ENCODE measurements around the gene SCAI.
"Not testable (repeated sequence)": the region's sequence is repeated elsewhere in the genome, so short reads cannot be mapped to it uniquely, and the experiment has no call there.

Gene SCAI

DNA sequence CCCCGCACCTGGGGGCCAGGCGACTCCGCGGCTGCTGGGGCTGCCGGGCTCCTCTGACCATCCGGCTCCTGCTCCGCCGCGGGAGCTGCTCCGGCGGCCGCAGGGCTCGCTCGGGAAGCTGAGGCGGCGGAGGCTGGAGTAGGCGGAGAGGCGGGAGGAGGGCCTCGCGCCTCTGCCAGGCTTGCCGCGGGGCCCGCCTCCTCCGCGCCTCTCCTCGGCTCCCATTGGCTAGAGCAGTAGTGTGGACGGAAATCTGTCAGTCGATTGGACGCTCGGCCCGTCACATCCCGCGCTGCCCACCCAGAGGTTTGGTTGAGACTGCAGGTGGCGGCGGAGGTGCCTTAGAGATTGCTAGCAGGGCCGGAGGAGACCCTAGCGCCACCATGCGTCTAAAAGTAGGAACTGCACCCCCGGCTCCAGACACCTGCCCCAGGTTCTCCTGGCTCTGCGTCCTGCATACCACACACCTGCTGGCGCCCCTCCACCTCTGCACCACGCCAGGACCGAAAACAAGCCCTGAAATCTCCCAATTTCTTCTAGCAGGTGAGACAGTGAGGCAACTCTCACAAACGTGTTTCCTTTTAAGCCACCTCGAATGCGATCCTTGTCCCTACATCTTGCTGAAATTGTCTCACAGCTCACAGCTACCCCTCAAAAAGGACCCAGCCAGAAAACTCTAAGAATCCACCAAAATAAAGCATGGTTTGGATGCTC, at the start of gene SCAI:
SCAI (minus strand) TSS at position 152 of the 714 bp plus-strand sequence; CDS start at position 61, 91 bp downstream.
- DNase-seq (ENCODE audit: low read depth in 3 of 3, low spot score in 1 of 3): peak; percentile 91 to 98 (median 97)

DNA sequence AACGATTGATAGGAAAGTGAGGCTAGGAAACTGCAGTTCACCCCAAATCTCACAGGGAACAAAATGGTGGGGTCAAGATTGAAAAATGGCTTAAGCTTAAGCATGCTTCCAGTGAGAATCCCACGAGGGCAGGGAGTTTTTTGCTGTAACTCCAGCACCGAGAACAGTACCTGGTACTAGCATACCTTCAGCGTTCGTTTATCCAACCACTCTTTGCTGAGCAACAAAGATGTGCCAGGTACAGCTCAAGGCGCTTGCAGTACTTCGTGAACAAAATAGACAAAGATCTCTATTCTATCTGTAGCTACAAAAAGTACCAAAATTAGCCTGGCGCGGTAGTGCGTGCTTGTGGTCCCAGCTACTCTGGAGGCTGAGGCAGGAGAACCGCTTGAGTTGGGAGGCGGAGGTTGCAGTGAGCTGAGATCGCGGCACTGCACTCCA, 47.1 kb upstream of the SCAI start:
- DNase-seq (ENCODE audit: low read depth in 3 of 3, low spot score in 1 of 3): no peak

DNA sequence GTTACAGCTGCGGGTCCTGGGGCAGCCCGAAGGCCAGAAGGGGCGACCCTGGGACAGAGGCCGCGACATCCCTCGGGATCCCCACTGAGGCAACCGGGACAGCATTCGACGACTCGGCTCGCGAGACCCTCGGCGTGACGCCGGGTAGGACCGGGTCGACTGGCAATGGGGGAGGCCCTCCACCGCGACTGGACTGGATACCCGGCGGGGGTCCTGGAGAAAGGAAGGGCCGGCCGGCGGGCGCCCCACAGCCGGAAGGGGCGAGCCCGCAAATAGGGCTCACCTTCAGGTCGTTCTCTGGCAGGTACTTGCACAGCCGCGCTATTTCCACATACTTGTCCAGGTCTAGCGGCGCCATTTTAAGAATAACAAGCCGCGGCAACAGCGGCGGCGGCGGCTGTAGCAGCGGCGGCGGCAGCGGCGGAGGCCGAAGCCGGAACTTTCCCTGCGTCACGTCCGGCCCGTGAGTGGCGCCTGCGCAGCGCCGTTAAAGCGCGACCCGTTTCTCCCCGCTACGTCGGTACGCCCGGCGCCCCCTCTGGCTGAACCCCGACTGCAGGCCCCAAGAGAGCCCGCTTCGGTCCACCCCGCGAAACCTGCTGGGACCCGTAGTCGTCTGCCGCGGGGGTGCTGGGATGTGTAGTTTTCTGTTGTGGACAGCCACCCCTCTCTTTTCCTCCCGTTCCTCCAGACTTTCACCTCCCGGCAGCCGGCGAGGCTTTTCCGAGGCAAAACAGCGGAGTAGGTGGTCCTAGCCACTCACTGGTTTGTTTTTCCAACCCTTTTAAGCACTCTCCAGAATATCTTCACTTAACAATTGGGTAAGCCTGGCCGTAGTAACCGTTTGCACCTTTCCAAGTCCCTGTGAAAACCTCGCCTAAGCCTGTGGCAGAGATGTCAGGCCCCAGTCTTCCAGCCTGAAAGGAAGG, 46.3 kb upstream of the SCAI start, which contains the start of gene PPP6C:
PPP6C (minus strand) TSS at position 443 of the 929 bp plus-strand sequence; CDS start at position 358, 85 bp downstream.
- DNase-seq (ENCODE audit: low read depth in 3 of 3, low spot score in 1 of 3): peak; percentile 90 to 94 (median 92)

DNA sequence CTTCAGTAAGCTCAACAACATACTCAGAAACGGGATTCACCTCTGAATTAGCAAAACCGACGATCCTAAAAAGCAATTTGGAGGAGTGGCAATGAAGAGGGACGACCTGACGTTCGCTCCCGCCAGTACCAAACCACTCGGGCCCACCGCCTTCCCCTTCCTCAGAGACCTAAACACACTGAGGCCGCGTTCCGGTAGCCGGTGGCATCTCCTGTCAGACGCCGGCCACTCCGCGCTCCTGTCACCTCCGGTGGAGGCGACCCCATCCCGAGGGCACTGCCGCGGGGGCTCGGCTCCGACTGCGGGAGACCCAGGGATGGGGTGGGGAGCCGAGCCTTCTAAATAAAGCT, 45.7 kb upstream of the SCAI start:
- DNase-seq (ENCODE audit: low read depth in 3 of 3, low spot score in 1 of 3): peak in 1 of 3 donors; percentile 14

DNA sequence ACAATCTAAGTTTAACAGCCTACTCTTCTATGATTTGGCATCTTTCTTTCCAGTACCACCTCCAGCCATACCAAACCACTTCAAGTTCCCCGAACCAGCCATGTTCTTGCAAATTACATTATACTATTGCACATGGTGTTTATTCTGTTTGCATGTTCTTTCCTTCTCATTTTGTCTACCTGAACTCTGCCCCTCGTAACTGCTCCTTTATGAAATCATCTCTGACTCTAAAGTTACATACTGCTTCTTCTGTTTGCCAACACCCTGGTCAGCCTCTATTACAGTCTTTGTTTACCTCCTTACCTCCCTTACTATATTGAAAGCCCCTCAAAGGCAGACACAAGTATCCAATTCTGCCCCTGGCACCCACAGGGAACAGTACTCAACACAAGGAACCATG, 40.2 kb upstream of the SCAI start:
- no peak for DNase-seq (ENCODE audit: low read depth in 3 of 3, low spot score in 1 of 3)

DNA sequence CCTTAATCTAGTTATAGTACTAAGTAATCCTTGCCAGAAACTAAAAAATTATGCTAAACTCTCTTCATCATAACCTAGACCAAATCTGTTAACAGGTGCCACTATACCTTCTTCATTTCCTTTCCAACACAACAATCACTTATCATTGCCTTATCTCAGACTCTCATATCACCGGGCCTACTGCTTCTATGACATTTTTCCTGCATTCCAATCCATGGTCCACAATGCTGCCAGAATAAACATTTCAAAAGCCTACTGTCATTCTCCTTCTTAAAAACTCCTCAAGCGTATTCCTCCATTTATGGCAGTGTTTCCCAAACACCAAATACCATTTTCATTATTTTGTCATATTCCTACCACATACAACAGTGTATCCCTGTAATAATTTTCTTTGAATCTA, 39.7 kb upstream of the SCAI start:
- no peak for DNase-seq (ENCODE audit: low read depth in 3 of 3, low spot score in 1 of 3)

DNA sequence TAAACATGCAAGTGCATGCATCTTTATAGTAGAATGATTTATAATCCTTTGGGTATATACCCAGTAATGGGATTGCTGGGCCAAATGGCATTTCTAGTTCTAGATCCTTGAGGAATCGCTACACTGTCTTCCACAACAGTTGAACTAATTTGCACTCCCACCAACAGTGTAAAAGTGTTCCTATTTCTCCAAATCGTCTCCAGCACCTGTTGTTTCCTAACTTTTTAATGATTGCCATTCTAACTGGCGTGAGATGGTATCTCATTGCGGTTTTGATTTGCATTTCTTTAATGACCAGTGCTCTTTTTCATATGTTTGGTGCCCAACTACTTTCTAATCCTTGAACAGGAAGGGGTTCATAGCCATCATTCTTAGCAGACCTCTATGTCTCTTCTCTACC, 38.4 kb upstream of the SCAI start:
- not testable (repeated sequence) for DNase-seq (ENCODE audit: low read depth in 3 of 3, low spot score in 1 of 3)

DNA sequence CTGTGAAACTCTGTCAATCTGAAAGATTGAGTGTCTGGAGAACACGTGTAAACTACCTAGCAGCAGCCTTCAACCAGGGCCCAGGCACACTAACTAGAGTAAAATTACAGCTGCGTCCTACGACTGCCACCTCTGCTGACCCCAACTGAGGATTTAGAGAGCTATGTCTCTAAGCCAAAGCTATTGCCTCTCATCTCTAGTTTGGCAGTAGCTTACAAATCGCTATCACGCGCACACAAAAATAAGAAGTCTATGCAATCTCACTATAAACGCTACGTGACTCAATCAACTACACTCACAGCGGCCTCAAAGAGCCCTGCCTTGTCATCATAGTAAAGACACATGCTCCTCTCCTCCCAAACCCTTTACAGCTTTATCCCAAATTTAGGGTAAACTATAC, 37.5 kb upstream of the SCAI start:
- no peak for DNase-seq (ENCODE audit: low read depth in 3 of 3, low spot score in 1 of 3)

DNA sequence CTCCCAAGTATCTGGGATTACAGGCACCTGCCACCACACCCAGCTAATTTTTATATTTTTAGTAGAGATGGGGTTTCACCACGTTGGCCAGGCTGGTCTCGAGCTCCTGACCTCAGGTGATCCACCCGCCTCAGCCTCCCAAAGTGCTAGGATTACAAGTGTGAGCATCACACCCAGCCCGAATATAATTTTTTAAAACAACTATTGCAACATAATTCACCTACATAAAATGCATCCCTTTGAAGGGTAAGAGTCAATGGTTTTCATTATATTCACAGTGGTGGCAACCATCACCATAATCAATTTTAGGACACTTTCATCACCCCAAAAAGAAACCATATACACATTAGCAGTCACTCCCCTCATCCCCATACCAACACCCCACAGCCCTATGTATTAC, 36.4 kb upstream of the SCAI start:
- not testable (repeated sequence) for DNase-seq (ENCODE audit: low read depth in 3 of 3, low spot score in 1 of 3)

DNA sequence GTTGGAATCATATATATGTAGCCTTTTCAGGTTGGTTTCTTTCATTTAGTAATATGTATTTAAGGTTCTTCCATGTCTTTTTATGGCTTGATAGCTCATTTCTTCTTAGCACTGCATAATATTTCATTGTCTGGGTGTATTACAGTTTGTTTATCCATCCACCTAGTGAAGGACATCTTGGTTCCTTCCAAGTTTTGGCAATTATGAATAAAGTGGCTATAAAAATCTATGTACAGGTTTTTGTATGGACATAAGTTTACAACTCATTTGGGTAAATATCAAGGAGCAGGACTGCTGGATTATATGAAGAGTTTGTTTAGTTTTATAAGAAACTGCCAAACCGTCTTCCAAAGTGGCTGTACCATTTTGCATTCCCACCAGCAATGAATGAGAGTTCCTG, 34.6 kb upstream of the SCAI start:
- DNase-seq (ENCODE audit: low read depth in 3 of 3, low spot score in 1 of 3): no peak

DNA sequence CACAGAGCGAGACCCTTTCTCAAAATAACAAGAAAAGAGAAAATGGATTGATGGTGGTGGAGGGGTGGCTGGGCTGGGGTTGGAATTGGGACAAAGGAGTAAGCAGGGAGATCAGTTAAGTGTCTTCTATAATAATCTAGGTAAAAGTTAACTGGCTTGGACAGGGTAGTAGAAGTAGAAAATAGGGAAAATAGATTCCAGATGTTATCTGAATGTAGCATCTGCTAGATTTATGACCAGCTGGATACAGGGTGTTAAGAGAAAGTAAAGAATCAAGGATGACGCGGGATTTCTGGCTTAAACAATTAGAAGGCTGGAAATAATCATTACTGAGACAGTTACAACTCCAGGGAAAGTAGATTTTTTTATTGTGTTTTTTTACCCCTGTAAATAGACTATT, 33.3 kb upstream of the SCAI start:
- no peak for DNase-seq (ENCODE audit: low read depth in 3 of 3, low spot score in 1 of 3)

DNA sequence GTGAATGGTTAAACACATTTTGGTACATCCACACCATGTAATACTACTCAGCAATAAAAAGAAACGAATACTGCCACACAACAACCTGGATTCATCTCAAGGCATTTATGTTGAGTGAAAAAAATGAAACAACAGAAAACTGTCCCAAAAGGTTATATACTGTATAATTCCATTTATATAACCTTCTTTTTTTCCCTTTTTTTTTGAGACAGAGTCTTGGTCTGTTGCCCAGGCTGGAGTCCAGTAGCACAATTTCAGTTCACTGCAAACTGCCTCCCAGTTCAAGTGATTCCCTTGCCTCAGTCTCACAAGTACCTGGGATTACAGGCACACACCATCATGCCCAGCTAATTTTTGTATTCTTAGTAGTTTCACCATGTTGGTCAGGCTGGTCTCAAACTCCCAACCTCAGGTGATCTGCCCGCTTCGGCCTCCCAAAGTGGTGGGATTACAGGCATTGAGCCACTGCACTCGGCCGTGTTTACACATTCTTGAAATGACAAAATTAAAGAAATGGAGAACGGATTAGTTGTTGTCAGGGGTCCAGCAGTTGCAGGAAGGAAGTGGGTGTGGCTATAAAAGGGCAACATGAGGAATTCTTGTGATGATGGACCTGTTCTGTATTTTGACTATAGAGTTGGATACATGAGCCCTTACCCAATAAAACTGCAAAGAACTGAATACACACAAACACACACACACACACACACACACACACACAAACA, 28.9 kb upstream of the SCAI start:
- DNase-seq (ENCODE audit: low read depth in 3 of 3, low spot score in 1 of 3): no peak

DNA sequence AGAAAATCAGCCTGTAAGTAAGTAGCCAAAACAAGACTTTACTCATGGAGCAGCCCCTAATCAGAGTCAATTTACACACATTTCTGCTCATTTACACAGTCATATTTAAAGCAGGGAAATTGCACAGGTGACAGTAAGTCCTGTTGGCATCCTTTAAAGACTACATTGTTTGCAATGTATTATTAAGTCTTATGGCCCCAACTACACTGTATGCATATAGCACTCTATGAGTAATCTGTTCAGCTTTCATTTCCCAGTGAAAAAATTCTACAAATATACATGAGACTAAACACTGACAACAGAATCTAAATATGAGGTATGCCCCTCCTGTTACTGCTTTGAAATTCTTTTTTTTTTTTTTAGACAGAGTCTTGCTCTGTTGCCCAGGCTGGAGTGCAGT, 26.6 kb upstream of the SCAI start:
- no peak for DNase-seq (ENCODE audit: low read depth in 3 of 3, low spot score in 1 of 3)

DNA sequence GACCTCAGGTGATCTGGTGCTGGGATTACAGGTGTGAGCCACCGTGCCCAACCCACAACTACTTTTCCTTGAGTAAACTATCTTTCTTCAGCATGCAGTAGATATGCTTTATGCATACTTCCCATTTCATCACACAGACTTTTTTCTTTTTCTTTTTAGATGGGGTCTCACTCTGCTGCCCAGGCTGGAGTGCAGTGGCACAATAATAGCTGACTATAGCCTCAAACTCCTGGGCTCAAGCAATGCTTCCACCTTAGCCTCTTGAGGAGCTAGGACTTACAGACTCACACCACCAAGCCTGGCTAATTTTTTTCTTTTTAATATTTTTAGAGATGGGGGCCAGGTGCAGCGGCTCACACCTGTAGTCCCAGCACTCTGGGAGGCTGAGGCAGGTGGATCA, 23.4 kb upstream of the SCAI start:
- DNase-seq (ENCODE audit: low read depth in 3 of 3, low spot score in 1 of 3): no peak

DNA sequence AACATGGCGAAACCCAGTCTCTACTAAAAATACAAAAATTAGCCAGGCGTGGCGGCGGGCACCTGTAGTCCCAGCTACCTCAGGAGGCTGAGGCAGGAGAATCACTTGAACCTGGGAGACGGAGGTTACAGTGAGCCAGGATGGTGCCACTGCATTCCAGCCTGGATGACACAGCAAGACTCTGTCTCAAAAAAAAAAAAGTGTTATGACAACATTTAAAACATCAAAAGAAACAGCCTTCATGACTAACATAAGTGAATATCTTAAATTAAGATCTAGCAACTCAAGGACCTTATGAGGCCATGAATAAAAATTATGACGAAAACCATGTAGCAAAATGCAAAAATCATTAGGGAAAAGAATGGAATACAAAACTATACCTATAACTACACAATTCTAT, 19.6 kb upstream of the SCAI start:
- DNase-seq (ENCODE audit: low read depth in 3 of 3, low spot score in 1 of 3): not testable (repeated sequence)

DNA sequence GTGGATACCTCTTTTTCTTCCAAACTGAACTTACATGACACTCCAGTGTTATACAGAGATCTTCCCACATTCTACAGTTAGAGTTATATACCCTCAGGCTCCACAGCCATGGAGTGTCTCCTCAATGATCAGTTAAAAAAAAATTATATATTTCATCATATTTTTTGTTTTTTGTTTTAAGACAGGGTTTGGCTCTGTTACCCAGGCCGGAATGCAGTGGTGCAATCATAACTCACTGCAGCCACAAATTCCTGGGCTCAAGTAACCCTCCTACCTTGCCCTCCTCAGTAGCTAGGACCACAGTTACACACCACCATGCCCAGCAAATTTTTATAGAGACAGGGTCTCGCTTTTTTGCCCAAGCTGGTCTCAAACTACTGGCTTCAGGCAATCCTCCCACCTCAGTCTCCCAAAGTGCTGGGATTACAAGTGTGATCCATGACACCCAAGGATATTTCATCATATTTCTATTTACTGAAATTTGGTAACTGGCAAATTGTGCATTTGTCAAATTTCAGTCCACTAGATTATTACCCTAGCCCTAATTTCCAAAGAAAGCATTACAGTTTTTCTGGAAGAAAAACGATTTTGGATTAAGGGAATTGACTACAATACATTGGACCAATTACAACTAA, 18.1 kb upstream of the SCAI start:
- DNase-seq (ENCODE audit: low read depth in 3 of 3, low spot score in 1 of 3): no peak

DNA sequence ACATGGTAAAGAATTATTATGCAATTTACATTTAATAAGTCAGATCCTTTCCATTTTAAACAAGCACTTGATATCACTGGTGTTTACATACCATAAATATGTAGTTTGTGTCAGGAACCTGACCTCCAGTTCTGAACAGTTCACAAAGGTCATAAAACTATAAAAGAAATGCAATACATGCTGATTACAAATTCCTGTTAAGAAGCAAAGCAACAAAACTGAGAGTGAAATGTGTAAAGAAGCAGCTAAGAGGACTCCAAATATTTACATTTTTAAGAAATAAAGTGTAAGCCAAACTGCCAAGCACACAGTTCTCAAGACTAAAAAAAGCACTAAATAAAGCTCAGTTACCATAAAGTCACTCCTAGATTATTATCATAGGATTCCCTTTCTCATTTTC, 17.4 kb upstream of the SCAI start:
- no peak for DNase-seq (ENCODE audit: low read depth in 3 of 3, low spot score in 1 of 3)

DNA sequence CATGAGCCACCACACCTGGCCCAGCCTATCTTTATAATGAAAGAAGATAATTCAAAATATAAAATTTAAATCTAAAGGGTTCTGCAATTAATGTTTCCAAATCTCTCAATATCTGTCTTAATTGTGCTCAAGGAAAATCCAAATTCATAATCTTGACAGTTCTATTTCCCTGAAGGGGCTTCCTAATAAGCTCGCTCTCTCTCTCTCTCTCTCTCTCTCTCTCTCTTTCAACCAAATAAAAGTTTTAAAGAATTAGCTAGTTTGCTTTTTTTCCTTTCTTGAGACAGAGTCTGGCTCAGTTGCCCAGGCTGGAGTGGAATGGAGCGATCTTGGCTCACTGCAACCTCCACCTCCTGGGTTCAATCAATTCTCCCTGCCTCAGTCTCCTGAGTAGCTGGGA, 13.2 kb upstream of the SCAI start:
- DNase-seq (ENCODE audit: low read depth in 3 of 3, low spot score in 1 of 3): no peak

DNA sequence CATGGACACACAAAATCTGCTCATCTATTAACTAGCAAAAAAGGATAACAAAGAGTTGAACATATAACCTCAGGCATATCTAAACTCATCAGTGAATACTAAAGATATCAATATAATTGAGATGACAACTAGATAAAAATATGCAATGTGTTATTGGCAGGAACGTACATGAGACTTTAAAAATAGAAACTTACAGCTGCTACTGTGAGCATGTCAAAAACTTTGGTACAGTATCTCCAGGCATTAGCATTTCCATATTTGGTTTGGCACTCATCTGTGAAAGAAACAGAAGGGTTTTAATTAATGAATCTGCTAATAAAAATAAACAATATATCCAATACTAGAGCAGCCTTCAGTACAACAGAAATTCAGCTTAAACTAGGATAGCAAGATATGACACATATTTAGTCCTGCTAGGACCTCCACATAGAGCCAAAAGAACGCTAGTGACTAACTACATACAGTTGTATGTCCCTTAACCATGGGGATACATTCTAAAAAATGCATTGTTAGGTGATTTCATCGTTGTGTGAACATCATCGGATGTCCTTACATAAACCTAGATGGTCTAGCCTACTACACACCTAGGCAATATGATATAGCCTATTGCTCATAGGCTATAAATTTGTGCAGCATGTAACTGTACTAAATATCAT, 10.5 kb upstream of the SCAI start:
- no peak for DNase-seq (ENCODE audit: low read depth in 3 of 3, low spot score in 1 of 3)

DNA sequence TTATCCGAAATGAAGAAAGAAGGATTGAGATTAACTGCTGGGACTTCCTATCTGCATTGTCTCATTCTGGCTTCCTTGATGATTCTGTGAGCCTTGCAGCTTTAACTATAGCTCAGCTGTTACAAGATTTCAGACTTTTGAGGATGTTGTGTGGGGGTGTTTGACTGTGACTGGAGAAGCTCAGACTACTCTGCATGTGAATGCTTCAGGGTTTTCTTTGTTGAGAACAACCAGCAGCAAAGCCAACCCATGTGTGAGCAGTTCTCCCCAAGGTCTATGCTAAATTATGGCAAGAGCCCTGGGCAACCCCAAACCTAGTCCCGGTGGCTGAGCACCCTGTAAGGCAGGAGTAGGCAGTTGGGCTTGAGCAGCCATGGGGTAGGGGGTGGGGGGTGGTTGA, 8.4 kb upstream of the SCAI start:
- DNase-seq (ENCODE audit: low read depth in 3 of 3, low spot score in 1 of 3): no peak
